ENCODE results near the gene DRAM1.

DNA sequence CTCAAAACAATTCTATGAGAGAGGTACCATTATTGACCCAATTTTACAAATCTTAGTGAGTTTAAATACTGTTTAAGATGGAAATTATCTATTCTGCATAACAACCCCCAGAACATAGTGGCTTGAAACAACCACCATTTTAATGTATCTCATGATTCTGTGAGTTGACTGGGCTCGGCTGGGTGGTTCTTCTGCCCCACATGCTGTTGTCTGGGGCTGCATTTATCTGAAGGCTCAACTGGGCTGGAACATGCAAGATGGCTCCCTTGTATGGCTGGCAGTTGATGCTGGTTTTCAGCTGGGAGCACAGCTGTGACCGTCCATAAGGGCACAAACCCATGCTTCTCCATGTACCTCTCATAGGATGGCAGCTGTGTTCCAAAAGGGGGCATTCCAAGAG, 82.2 kb downstream of the DRAM1 start:
- TF ChIP-seq, protein P1, sequence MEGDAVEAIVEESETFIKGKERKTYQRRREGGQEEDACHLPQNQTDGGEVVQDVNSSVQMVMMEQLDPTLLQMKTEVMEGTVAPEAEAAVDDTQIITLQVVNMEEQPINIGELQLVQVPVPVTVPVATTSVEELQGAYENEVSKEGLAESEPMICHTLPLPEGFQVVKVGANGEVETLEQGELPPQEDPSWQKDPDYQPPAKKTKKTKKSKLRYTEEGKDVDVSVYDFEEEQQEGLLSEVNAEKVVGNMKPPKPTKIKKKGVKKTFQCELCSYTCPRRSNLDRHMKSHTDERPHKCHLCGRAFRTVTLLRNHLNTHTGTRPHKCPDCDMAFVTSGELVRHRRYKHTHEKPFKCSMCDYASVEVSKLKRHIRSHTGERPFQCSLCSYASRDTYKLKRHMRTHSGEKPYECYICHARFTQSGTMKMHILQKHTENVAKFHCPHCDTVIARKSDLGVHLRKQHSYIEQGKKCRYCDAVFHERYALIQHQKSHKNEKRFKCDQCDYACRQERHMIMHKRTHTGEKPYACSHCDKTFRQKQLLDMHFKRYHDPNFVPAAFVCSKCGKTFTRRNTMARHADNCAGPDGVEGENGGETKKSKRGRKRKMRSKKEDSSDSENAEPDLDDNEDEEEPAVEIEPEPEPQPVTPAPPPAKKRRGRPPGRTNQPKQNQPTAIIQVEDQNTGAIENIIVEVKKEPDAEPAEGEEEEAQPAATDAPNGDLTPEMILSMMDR (IDR thresholded peaks at IDR 0.05), result no peak
- TF ChIP-seq ZFX (IDR thresholded peaks at IDR 0.05; ENCODE audit: borderline replicate concordance), result no peak
